NCI-H2107 (cell line): ENCODE results near the gene ATP13A1.
A peak's percentile ranks its signal among the peaks of the same experiment; 100 is the strongest.

Experiments
- DNase-seq: peaks from one replicate; lab custom pipeline; 2025; lab: John Stamatoyannopoulos, UW

ATP13A1 gene

GRCh38 chr19:19643158-19644053 is 20.1 kb downstream of the ATP13A1 start, which contains the start of gene GMIP:
Gene GMIP, minus strand, starts transcription at chr19:19643657. Its CDS starts 128 bp downstream, at chr19:19643529.
- peak; percentile 26 for DNase-seq

- DNase-seq = no peak
Measured at GRCh38 chr19:19642506-19643157, 20.8 kb downstream of the ATP13A1 start.

GRCh38 chr19:19637523-19638251 is 25.8 kb downstream of the ATP13A1 start:
- no peak for DNase-seq

- no peak for DNase-seq
Measured at GRCh38 chr19:19637186-19637522, 26.3 kb downstream of the ATP13A1 start.

GRCh38 chr19:19636573-19637185 is 26.8 kb downstream of the ATP13A1 start:
- DNase-seq = no peak

GRCh38 chr19:19635313-19635702 is 28.2 kb downstream of the ATP13A1 start:
- DNase-seq = no peak

- DNase-seq = no peak
Measured at GRCh38 chr19:19634516-19635312, 28.8 kb downstream of the ATP13A1 start.

- DNase-seq = no peak
Measured at GRCh38 chr19:19633711-19634515, 29.6 kb downstream of the ATP13A1 start.

GRCh38 chr19:19632661-19633060 is 30.8 kb downstream of the ATP13A1 start:
- no peak for DNase-seq

- DNase-seq = no peak
Measured at GRCh38 chr19:19631346-19631745, 32.1 kb downstream of the ATP13A1 start.

GRCh38 chr19:19630426-19630825 is 33.0 kb downstream of the ATP13A1 start:
- DNase-seq = no peak

- DNase-seq = no peak
Measured at GRCh38 chr19:19630062-19630414, 33.4 kb downstream of the ATP13A1 start.

- no peak for DNase-seq
Measured at GRCh38 chr19:19628501-19629134, 34.9 kb downstream of the ATP13A1 start.

GRCh38 chr19:19627621-19628500 is 35.6 kb downstream of the ATP13A1 start, which contains the start of gene LPAR2:
Gene LPAR2, minus strand, starts transcription at chr19:19628220. Its CDS starts 945 bp downstream, at chr19:19627275.
- peak; percentile 35 for DNase-seq

GRCh38 chr19:19626516-19627472 is 36.7 kb downstream of the ATP13A1 start:
- DNase-seq = no peak

GRCh38 chr19:19624032-19624570 is 39.4 kb downstream of the ATP13A1 start:
- DNase-seq = no peak

GRCh38 chr19:19623383-19623782 is 40.1 kb downstream of the ATP13A1 start:
- DNase-seq = no peak

- DNase-seq = no peak
Measured at GRCh38 chr19:19619849-19620210, 43.6 kb downstream of the ATP13A1 start.
